HepG2 (cell line): ENCODE measurements around the gene PEX14. TPM values are rescaled to one million over a fixed set of nuclear protein-coding genes. Genes with fewer than 3 reads are reported as not detected.

Experiments
- CHD4 ChIP-seq: fragments of 200-600 bp; sonication (generic); IDR thresholded peaks from 2 replicates; pipeline ENCODE4 v1.7.0; 2017; ENCODE audit warnings: mild to moderate bottlenecking, low read length, borderline replicate concordance
- GATAD2A ChIP-seq: IDR thresholded peaks from 2 replicates; pipeline ENCODE4 v1.6.1; 2016
- GTF2F1 ChIP-seq: fragments of 150-350 bp; IDR thresholded peaks from 2 replicates; pipeline ENCODE4 v1.6.1; 2014; ENCODE audit warnings: low read length
- HDAC6 ChIP-seq: fragments of 200-600 bp; sonication (generic); IDR thresholded peaks from 2 replicates; pipeline ENCODE4 v1.7.0; 2017; ENCODE audit warnings: mild to moderate bottlenecking, antibody characterized with exemption, low read length, low read depth
- JUN ChIP-seq: sonication (generic); formaldehyde crosslinking; IDR thresholded peaks from 2 replicates; pipeline ENCODE4 v1.4.0; 2020; ENCODE audit warnings: mild to moderate bottlenecking, missing genetic modification reagents
- MIER2 ChIP-seq: IDR thresholded peaks from 2 replicates; pipeline ENCODE4 v1.6.1; 2016; ENCODE audit warnings: missing biosample characterization, missing genetic modification reagents
- MYC ChIP-seq: sonication (generic); formaldehyde crosslinking; IDR thresholded peaks from 2 replicates; pipeline ENCODE4 v1.9.0; 2021; ENCODE audit warnings: missing genetic modification reagents, borderline replicate concordance
- NFATC3 ChIP-seq: sonication (generic); formaldehyde crosslinking; IDR thresholded peaks from 2 replicates; pipeline ENCODE4 v1.5.1; 2020; ENCODE audit warnings: mild to moderate bottlenecking, missing genetic modification reagents
- POLR2A ChIP-seq, 2 experiments: IDR thresholded peaks; 2 replicates each; pipeline ENCODE4 v1.6.1; 2011; ENCODE audit warnings: low read depth in 2 of 2, low read length in 2 of 2, mild to moderate bottlenecking in 1 of 2, moderate library complexity in 1 of 2; ENCODE audit not compliant: insufficient read depth in 1 of 2
- SMARCE1 ChIP-seq: fragments of 450-650 bp; IDR thresholded peaks from 2 replicates; pipeline ENCODE4 v1.6.1; 2017; ENCODE audit warnings: borderline replicate concordance
- THRA ChIP-seq: sonication (generic); formaldehyde crosslinking; IDR thresholded peaks from 2 replicates; pipeline ENCODE4 v1.4.0; 2020; ENCODE audit warnings: missing genetic modification reagents, borderline replicate concordance
- ZMYM4 ChIP-seq: sonication (generic); formaldehyde crosslinking; IDR thresholded peaks from 2 replicates; pipeline ENCODE4 v1.8.1; 2023; ENCODE audit warnings: mild to moderate bottlenecking, missing genetic modification reagents
- ZNF263 ChIP-seq: sonication (generic); formaldehyde crosslinking; IDR thresholded peaks from 2 replicates; pipeline ENCODE4 v1.4.0; 2020; ENCODE audit warnings: missing genetic modification reagents
- ZNF292 ChIP-seq: sonication (generic); formaldehyde crosslinking; IDR thresholded peaks from 2 replicates; pipeline ENCODE4 v1.8.1; 2022; ENCODE audit warnings: mild to moderate bottlenecking, low read depth, missing genetic modification reagents, borderline replicate concordance
- ZNF432 ChIP-seq: sonication (generic); formaldehyde crosslinking; IDR thresholded peaks from 2 replicates; pipeline ENCODE4 v1.5.0; 2020; ENCODE audit warnings: missing genetic modification reagents, mild to moderate bottlenecking, borderline replicate concordance
- ZNF558 ChIP-seq: sonication (generic); formaldehyde crosslinking; IDR thresholded peaks from 2 replicates; pipeline ENCODE4 v1.9.0; 2022; ENCODE audit warnings: mild to moderate bottlenecking, missing genetic modification reagents, borderline replicate concordance
- ZNF7 ChIP-seq: IDR thresholded peaks from 2 replicates; pipeline ENCODE4 v1.6.1; 2016; ENCODE audit warnings: missing biosample characterization, missing genetic modification reagents
- polyA plus RNA-seq, 8 experiments: library from polyadenylated mRNA; depleted of rRNA in 3 of 8; stranded (reverse) in 7 of 8; unstranded in 1 of 8; fragments of >200 nt; fragmentation: Illumina TruSeq in 4 of 8; extraction: Trizol in 4 of 8; gene quantifications; 2 replicates each; pipeline versions ENCODE4 v1.2.1 to v1.2.3, GENCODE V29; 2011 to 2016; ENCODE audit warnings: low read depth in 4 of 8, missing spikeins in 1 of 8, mixed read lengths in 1 of 8; ENCODE audit not compliant: insufficient read depth in 1 of 8
- total RNA-seq, 5 experiments: library from RNA; depleted of rRNA; stranded (reverse); fragments of >200 nt; fragmentation: Illumina TruSeq; extraction: Trizol; gene quantifications; 2 replicates each; pipeline ENCODE4 v1.2.3, GENCODE V29; 2016; ENCODE audit warnings: low read depth in 1 of 5
- TF ChIP-seq, protein P1 (sequence below): sonication (generic); formaldehyde crosslinking; IDR thresholded peaks from 2 replicates; pipeline ENCODE4 v1.5.0; 2020; ENCODE audit warnings: mild to moderate bottlenecking, missing genetic modification reagents, borderline replicate concordance
- TF ChIP-seq, protein P2 (sequence below): IDR thresholded peaks from 2 replicates; pipeline ENCODE4 v1.6.1; 2016; ENCODE audit warnings: mild to moderate bottlenecking
- TF ChIP-seq, protein P3 (sequence below): IDR thresholded peaks from 2 replicates; pipeline ENCODE4 v1.6.1; 2016; ENCODE audit warnings: missing biosample characterization, missing genetic modification reagents, low read depth
- TF ChIP-seq, protein P4 (sequence below): sonication (generic); formaldehyde crosslinking; IDR thresholded peaks from 2 replicates; pipeline ENCODE4 v1.8.1; 2023; ENCODE audit warnings: mild to moderate bottlenecking, missing genetic modification reagents

PEX14 gene
- total and polyA plus RNA-seq, 2 of the 13 experiments (the other 11 are each of a cell fraction or from before 2014, with no cell fraction given) = 6.5 to 9.9 TPM

GRCh38 chr1:10555635-10556429 is 81.1 kb downstream of the PEX14 start (continued):
- TF ChIP-seq, protein P1, sequence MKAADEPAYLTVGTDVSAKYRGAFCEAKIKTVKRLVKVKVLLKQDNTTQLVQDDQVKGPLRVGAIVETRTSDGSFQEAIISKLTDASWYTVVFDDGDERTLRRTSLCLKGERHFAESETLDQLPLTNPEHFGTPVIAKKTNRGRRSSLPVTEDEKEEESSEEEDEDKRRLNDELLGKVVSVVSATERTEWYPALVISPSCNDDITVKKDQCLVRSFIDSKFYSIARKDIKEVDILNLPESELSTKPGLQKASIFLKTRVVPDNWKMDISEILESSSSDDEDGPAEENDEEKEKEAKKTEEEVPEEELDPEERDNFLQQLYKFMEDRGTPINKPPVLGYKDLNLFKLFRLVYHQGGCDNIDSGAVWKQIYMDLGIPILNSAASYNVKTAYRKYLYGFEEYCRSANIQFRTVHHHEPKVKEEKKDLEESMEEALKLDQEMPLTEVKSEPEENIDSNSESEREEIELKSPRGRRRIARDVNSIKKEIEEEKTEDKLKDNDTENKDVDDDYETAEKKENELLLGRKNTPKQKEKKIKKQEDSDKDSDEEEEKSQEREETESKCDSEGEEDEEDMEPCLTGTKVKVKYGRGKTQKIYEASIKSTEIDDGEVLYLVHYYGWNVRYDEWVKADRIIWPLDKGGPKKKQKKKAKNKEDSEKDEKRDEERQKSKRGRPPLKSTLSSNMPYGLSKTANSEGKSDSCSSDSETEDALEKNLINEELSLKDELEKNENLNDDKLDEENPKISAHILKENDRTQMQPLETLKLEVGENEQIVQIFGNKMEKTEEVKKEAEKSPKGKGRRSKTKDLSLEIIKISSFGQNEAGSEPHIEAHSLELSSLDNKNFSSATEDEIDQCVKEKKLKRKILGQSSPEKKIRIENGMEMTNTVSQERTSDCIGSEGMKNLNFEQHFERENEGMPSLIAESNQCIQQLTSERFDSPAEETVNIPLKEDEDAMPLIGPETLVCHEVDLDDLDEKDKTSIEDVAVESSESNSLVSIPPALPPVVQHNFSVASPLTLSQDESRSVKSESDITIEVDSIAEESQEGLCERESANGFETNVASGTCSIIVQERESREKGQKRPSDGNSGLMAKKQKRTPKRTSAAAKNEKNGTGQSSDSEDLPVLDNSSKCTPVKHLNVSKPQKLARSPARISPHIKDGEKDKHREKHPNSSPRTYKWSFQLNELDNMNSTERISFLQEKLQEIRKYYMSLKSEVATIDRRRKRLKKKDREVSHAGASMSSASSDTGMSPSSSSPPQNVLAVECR (CRISPR knock-in tag) = peak; percentile 55; the same call in 1 of the 2 replicates
- TF ChIP-seq ZNF263 (CRISPR knock-in tag) (peak; percentile 98), ZNF292 (CRISPR knock-in tag) (peak; percentile 64; the same call in 1 of the 2 replicates), ZNF432 (no peak), SMARCE1 (no peak), GTF2F1 (no peak), CHD4 (no peak), MYC (CRISPR knock-in tag) (peak; percentile 42; the same call in 1 of the 2 replicates), JUN (CRISPR knock-in tag) (no peak), MIER2 (CRISPR knock-in tag) (no peak), ZNF558 (CRISPR knock-in tag) (no peak), NFATC3 (CRISPR knock-in tag) (no peak), HDAC6 (no peak), ZNF7 (CRISPR knock-in tag) (no peak), THRA (CRISPR knock-in tag) (no peak), GATAD2A (peak; percentile 59), POLR2A (IDR thresholded peaks at IDR 0.05; ENCODE audit: insufficient read depth in 1 of 2, low read depth in 2 of 2, low read length in 2 of 2) (peak in 1 of 2 experiments; percentile 15; a peak in 1 of 4 replicates), ZMYM4 (CRISPR knock-in tag) (0 out of 2 replicates have a peak, but pooled peaks have one; percentile 25)
- TF ChIP-seq, protein P2, sequence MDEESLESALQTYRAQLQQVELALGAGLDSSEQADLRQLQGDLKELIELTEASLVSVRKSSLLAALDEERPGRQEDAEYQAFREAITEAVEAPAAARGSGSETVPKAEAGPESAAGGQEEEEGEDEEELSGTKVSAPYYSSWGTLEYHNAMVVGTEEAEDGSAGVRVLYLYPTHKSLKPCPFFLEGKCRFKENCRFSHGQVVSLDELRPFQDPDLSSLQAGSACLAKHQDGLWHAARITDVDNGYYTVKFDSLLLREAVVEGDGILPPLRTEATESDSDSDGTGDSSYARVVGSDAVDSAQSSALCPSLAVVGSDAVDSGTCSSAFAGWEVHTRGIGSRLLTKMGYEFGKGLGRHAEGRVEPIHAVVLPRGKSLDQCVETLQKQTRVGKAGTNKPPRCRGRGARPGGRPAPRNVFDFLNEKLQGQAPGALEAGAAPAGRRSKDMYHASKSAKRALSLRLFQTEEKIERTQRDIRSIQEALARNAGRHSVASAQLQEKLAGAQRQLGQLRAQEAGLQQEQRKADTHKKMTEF (CRISPR knock-in tag) = no peak
- TF ChIP-seq, protein P3, sequence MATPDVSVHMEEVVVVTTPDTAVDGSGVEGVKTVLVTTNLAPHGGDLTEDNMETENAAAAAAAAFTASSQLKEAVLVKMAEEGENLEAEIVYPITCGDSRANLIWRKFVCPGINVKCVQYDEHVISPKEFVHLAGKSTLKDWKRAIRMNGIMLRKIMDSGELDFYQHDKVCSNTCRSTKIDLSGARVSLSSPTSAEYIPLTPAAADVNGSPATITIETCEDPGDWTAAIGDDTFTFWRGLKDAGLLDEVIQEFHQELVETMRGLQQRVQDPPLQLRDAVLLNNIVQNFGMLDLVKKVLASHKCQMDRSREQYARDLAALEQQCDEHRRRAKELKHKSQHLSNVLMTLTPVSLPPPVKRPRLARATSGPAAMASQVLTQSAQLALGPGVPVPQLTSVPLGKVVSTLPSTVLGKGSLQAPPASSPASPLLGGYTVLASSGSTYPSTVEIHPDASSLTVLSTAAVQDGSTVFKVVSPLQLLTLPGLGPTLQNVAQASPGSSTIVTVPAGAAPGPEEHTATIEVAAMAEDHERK (CRISPR knock-in tag) = no peak
- TF ChIP-seq, protein P4, sequence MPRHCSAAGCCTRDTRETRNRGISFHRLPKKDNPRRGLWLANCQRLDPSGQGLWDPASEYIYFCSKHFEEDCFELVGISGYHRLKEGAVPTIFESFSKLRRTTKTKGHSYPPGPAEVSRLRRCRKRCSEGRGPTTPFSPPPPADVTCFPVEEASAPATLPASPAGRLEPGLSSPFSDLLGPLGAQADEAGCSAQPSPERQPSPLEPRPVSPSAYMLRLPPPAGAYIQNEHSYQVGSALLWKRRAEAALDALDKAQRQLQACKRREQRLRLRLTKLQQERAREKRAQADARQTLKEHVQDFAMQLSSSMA (CRISPR knock-in tag) = no peak
